HG03342 (cell line): ENCODE data around the gene DDX49.
"Not testable (repeated sequence)": the region's sequence is repeated elsewhere in the genome, so short reads cannot be mapped to it uniquely, and the experiment has no call there.

Experiments used
- ATAC-seq: cut with Tn5 transposase; IDR thresholded peaks from one replicate; pipeline ENCODE4 v1.9.1; 2021; ENCODE audit warnings: mild to moderate bottlenecking, moderate library complexity; ENCODE audit not compliant: unreplicated experiment

Gene DDX49

GRCh38 chr19:18895824-18896341 lies 23.6 kb upstream of the DDX49 start, which contains the start of gene CERS1:
Gene CERS1, minus strand, starts transcription at chr19:18896158. Its CDS starts 86 bp downstream, at chr19:18896072.
- ATAC-seq = no peak

GRCh38 chr19:18896421-18896841 lies 23.1 kb upstream of the DDX49 start:
- ATAC-seq = no peak

- no peak for ATAC-seq
Observed at GRCh38 chr19:18897094-18898029, 22.2 kb upstream of the DDX49 start.

GRCh38 chr19:18898081-18898606 lies 21.4 kb upstream of the DDX49 start:
- ATAC-seq = no peak

- no peak for ATAC-seq
Observed at GRCh38 chr19:18898607-18899408, 20.7 kb upstream of the DDX49 start.

- ATAC-seq = no peak
Observed at GRCh38 chr19:18899624-18900560, 19.6 kb upstream of the DDX49 start.

GRCh38 chr19:18900700-18901481 lies 18.6 kb upstream of the DDX49 start:
- ATAC-seq = no peak

- ATAC-seq = no peak
Observed at GRCh38 chr19:18901491-18901890, 18.0 kb upstream of the DDX49 start.

- not testable (repeated sequence) for ATAC-seq
Observed at GRCh38 chr19:18902519-18902918, 17.0 kb upstream of the DDX49 start.

GRCh38 chr19:18903156-18904037 lies 16.1 kb upstream of the DDX49 start:
- no peak for ATAC-seq

- ATAC-seq = no peak
Observed at GRCh38 chr19:18904334-18905057, 15.0 kb upstream of the DDX49 start.

GRCh38 chr19:18905058-18905456 lies 14.5 kb upstream of the DDX49 start:
- no peak for ATAC-seq

GRCh38 chr19:18905513-18906236 lies 13.8 kb upstream of the DDX49 start:
- ATAC-seq = no peak

GRCh38 chr19:18906605-18907519 lies 12.7 kb upstream of the DDX49 start:
- no peak for ATAC-seq

GRCh38 chr19:18908917-18909619 lies 10.4 kb upstream of the DDX49 start:
- ATAC-seq = no peak
